Stimulated activated naive CD4-positive, alpha-beta T cell treated with Interleukin-2 at 50 U/mL for 16 hours (primary cell): ENCODE measurements around the gene SNRNP200.
A peak's percentile ranks its signal among the peaks of the same experiment; 100 is the strongest.
"Not testable (repeated sequence)": the region's sequence is repeated elsewhere in the genome, so short reads cannot be mapped to it uniquely, and the experiment has no call there.

Experiments used
- DNase-seq: peaks from one replicate; lab custom pipeline; 2025; lab: John Stamatoyannopoulos, UW

SNRNP200 gene

DNA sequence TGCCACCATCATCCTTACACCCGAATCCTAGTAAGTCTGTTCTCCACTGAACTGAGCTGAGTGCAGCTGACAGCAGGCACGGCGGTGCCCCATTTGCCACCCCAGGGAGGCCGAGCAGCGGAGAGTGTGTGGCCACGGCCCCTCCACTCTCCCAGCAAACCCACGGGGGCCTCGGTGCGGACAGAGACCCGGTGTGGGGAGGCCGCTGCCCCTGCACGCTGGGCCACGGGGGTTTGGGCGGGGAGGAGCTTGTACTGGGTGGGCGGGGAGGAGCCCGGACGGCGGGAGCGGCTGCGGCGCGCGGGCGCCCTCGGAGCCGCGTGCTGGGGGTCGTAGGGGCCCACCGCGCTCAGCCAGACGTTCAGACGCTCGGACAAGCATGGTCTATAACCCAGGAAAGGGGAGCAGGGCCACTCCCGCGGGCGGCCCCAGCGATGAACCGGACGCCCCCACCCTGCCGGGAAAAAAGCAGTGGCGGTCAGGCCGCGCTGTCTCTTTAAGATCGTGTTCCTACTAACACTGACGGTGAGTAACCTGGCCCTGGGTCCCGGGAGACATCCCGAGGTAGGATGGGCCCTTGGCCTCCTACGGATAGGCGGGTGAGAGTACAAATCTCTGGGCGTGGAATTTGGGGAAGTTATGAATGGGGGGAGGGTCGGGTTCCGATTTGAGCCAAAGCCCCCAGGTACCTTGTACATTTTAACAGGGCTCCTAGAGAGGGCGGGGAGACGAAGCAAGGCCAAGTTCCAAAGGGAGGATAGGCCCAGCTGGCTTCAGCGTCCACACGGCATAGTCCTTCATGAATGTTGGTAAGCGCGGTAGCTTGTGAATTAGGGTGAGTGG lies 19.9 kb upstream of the SNRNP200 start, which contains the start of gene ITPRIPL1:
Gene ITPRIPL1 (plus strand): TSS at position 277 of the 843 bp plus-strand sequence. CDS start 523 bp downstream, at position 800.
- peak; percentile 43 for DNase-seq

DNA sequence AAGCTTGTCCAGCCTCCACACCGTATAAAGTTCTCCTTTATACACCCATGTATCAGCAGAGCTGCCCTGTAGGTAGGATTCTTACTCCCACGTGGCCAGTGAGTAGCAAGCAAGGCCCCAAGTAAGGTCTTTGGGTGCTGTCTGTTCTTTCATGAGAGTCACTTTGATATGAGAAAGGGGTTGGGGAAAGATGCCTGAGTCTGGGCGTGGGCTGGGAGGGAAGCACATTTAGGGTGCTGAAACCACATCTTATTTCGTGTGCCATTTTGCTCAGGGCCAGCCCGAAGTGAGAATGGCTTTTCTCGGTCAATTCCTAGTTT lies 19.3 kb upstream of the SNRNP200 start:
- peak; percentile 42 for DNase-seq

DNA sequence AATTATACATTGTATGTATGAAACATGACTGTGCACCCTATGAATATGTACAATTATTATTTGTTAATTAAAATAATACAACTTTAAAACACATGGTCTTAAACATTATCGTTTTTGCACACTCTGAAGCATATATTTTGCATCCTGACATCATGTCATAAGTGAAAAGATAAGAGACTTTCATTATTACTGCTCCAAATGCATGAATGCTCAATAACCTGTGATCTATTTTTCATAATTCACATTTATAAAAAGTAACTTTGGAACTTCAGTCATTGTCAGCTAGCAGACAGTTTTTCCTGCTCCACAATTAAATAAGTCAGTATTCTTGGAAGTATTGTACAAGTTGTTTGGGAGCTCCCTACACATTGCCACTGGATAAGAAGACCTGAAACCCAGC lies 18.5 kb upstream of the SNRNP200 start:
- no peak for DNase-seq

DNA sequence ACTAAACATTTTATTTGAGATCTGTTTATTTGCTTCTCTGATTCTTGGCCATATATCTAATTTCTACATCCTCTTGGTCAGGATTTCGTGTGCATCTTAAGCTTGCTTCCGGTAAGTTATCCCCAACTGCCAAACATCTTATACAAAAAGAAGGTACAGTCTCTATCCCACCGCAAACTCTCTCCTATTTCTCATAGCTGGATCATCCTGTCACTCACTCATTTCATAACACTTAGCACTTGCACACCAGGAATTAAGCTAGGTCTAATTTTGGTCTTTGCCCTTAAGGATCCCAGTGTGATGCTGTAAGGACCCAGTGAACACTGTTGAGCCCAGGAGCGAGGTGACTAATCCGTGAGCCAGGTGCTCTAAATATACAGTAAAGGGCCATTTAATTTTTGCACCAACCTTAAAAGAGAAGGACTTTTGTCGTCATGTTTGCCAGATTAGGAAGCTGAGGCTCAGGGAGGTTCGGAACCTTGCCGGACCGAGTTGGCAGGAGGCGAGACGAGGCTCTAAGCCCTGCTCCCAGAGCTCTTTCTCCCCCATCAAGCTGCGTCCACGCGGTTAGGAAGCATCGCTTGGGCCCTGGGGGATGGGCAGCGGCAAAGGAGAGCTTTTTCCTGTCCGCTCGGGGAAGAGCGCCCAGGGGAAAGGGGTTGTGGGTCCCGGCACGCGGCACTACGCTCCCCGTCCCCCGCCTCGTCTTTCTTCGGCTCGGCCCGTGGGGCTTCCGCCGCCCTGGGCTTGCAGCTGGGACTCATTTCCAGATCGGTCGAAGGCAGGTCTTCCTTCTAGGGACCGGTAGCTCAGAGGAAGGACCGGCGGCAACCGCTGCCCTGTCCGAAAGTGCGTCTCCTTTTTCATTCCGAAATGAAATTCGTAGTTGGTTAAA lies 15.6 kb upstream of the SNRNP200 start:
- DNase-seq = no peak

DNA sequence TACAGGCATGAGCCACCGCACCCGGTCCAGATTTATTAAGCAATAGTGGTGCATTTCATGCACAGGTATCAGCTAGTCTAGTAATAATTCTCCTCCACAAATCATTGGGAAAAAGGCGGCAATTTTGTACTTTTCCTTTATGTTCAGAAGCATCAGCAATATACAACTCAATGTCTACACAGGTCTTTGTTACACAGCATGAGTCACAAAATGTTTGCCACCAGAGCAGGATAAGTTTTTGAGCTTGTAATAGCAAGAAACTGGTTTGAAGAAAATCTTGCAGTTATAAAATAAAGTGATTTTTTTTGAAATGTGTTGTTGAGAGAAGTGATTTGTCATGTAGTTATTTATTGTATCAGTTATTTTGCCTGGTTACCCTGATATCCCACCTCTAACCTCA lies 15.0 kb upstream of the SNRNP200 start:
- DNase-seq = no peak

DNA sequence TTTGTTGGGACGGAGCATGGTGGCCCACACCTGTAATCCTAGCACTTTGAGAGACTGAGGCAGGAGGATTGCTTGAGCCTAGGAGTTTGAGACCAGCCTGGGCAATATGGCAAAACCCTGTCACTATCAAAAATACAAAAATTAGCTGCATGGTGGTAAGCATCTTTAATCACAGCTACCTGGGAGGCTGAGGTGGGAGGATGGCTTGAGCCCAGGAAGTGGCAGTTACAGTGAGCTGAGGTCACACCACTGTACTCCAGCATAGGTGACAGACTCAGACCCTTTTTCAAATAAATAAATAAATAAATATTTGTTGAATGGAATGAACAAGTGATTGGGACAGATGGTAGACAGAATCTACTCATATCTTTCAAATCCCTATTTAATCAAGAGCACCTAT lies 14.1 kb upstream of the SNRNP200 start:
- DNase-seq = no peak

DNA sequence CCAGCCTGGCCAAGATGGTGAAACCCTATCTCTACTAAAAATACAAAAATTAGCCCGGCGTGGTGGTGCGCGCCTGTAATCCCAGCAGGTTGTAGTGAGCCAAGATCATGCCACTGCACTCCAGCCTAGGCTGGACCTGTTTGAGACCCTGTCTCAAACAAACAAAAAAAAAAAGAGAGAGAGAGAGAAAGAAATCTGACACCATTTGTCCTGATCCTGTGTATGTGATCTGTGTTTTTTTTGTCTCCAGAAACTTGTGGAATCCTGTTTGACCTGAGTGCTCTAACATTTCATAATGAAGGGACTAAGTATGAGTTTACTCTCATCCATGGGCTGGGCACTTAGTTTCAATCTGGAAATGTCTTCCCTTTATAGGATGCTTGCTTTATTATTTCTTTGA lies 13.4 kb upstream of the SNRNP200 start:
- no peak for DNase-seq

DNA sequence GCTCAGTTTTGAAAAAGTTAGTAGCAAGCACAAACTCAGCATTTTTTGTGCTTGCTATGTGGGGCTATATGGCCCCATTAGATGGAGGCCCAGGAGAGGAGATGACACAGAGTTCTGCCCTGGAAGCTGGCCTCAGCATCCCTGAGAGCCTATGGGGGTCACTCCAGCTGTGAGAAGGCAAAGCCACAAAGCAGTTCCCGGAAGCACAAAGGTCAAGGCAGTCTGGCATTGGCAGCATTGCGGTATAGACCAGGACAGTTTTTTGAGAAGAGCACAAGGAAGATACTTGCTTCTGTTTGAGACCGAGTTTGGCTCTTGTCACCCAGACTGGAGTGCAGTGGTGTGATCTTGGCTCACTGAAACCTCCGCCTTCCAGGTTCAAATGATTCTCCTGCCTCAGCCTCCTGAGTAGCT lies 12.2 kb upstream of the SNRNP200 start:
- no peak for DNase-seq

DNA sequence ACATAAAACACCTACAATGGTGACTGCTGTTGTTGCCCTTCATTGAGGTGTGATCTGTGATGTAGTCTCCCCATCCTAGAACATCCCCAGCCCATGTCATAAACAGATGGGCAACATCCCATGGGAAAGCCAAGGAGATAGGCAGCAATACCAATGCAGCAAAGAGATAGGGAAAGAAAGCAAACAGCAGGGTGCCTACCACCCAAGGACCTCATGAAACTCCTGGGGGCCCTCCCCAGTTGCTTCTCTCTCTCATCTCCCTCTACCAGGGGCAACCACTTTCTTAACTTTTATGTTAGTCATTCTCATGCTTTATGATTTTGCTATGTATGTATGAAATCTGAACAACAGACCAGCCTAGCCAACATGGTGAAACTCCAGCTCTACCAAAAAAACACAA lies 11.7 kb upstream of the SNRNP200 start:
- DNase-seq = no peak

DNA sequence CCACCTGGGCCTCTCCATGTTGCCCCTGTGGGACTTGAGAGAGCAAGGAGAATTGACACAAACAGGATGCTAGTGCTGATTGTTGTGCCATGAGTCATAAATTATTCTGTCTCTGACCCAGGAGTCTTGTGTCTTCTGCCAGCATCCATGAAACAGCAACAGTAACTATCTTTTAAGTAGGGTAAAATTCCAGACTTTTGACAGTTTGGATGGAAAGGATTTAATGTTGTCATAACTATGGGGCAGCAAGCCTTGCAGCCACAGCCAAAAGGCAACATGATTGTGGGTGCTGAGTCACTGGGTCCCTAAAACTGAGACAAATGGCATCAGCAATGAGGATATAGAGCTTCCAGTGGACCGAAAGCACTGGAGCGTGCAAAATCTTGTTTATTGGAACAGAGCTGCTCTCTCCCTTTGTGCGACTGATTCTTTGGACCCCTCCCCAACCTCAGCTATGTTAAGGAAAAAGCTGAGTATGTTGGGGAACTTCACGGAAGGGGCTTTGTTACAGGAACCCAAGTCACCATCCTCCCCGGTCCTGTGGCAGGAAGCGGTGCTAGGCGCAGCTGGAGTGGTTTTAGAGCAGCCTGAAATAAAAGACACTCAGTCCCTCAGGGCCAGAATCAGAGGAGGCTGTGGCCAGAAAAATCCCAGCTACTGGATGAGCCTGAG lies 10.2 kb upstream of the SNRNP200 start:
- DNase-seq = peak; percentile 13

DNA sequence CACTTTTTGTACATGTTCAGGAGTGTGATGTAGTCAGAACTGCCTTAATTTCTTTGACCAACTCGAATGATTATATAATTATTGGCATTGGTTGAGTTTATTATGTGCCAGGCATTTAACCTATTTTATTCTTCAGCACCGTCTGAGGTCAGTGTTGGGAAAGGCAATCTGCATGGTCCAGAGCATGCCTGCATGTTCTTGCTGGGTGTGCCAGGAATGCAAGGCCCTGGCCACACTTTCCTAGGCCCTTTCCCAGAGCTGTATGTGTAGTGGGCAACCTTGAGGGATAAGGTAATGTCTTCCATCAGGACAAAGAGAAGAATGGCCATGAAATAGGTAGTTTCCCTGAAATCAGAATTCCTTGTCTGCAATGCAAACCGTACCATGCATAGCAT lies 9.7 kb upstream of the SNRNP200 start:
- no peak for DNase-seq

DNA sequence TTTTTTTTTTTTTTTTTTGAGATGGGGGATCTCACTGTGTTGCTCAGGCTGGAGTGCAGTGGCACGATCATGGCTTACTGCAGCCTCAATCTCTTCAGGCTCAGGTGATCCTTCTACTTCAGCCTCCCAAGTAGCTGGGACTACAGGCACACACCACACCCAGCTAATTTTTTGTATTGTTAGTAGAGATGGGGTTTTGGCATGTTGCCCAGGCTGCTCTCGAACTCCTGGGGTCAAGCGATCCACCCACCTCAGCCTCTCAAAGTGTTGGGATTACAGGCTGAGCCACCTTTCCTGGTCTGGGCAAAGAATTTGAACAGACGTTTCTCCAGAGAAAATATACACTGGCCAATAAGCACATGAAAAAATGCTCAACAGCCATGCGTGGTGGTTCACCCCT lies 2.9 kb upstream of the SNRNP200 start:
- DNase-seq = no peak

DNA sequence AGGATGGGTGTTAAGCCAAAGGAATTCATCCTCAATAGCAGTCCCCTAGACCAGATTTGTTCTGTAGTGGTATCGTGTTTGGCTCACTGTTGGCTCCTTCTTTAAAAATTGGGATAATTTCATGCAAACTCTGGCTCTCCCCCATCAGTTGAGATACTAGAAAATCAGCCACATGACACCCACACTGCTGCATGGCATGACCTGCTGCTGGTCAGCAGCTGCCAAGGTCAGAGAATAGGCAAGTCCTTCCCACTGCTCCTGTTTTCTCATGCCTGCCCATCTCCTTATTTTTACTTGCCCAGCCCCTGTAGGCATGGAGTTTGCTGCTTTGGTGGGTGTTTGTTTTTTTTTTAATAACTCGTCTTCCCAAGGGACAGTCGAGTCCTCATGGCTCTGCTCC lies 1.0 kb upstream of the SNRNP200 start:
- no peak for DNase-seq

DNA sequence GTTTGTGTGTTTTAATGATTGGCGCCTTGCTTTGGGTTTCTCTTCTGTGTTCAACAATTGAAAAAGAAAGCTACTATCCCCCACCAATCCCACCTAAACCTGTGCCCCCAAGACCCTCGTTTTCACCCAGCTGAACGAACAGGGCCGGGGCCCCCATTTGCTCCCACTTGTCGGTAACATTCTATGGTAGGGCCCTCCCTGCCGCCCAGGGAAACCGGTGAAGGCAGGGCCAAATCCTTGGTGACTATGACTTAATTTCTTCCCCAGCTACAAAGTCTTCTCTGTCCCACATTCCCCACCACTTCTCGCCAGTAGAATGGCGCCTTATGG lies 598 bp upstream of the SNRNP200 start:
- no peak for DNase-seq

DNA sequence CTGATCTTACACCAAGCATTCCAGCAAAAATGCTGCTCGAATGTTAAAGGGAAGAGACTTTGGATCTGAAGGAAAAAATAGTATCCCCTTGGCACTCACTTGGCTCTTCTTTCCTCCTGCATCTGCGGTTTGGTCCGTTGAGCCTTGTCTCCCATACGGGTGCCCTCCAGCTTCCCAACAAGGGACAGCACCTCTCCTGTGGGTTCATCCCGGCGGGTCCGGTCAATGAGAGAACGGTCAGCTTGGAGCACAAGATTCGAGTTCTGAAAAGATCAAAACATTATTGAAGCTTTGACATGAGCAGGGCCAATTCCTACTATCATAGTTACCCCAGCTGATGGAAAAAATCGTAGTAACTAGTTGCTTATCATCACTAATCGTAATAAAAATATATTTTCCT lies 740 bp downstream of the SNRNP200 start:
- no peak for DNase-seq

DNA sequence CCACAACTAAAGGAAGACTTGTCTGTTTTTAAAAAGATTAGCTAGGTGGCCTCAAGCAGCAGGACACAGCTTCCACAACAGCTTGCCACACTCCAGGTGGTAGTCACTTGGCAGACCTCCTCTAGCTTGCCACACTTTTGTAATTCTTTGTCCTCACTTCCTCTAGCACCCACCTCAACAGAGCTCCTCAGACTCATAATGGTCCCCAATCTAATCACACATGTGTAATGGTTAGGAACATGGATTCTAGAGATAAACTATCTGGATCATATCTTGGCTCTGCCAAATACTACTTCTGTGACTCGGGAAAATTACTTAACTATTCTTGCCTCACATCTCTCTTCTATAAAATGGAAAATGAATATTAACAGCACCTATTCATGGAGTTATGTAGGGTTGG lies 3.5 kb downstream of the SNRNP200 start:
- DNase-seq = no peak

DNA sequence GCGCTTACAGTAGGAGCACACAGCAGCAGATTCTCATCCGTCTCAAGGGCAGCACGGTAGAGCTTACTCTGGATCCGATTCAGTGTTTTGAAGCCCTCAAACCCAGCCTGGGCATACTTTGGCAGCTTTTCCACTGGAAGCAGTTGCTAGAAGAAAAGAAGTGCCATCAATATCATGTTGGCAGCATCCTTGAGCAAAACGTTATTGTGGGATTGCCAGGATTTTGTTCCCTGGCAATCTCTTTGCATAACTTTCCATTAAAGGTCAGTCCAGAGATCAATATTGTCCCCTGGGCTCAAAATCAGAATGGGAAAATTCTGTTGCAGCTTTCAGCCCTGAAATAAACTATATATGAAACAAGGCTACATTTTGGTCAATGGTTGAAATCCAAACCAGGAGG lies 8.4 kb downstream of the SNRNP200 start:
- no peak for DNase-seq

DNA sequence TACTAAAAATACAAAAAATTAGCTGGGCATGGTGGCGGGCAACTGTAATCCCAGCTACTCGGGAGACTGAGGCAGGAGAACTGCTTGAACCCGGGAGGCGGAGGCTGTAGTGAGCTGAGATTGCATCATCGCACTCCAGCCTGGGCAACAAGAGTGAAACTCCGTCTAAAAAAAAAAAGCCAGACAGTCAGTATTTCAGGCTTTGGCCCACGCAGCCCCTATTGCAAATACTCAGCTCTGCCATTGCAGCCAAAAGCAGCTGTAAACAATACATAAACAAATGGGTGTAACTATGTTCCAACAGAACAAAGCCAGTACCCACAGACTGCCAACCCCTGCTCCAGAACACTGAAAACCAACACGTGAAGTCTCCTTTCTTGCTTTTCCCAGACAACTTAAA lies 11.1 kb downstream of the SNRNP200 start:
- not testable (repeated sequence) for DNase-seq

DNA sequence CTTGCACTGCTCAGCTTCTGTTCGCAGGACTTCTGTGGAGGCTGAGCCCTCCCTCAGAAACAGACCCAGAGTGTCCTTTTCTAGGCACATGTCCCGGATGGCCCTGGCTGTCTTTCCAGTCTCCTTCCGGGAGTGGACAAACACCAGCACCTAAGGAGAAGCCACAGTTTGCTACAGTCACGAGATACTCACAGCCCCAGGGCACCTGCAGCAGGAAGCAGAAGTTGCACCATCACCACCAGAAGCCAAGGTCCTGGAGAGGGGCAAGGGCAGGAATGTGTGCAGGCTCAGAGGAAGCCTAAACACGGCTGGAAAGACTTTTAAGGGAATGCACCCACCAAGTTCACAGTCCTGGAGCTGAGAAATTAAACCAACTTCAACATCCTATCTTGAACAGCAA lies 13.6 kb downstream of the SNRNP200 start:
- no peak for DNase-seq

DNA sequence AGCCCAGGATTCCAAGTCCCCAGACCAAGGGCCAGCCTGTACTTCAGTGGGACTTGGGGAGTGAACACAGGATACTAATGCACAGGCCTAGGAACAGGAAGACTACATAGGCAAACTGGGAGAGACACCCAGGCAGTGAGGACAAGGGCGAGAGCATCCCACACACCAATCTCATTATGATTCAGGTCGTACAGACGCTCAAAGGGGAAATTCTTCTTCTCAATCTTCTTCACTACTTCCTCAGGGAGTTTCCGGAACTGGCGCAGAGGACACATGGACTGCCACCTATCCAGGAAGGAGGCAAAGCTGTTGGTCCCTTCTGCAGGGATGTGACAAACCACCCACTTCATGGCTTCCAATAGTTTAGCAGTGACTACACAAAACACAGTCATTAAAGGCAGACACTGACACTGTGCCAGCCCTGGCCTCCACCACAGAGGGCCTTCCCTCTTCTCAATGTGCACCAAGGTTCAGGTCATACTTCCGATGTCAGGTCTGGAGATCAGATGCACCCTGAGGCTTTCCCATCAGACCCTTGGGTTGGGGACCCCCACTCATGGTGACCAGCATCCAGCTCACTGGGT lies 18.0 kb downstream of the SNRNP200 start:
- no peak for DNase-seq

DNA sequence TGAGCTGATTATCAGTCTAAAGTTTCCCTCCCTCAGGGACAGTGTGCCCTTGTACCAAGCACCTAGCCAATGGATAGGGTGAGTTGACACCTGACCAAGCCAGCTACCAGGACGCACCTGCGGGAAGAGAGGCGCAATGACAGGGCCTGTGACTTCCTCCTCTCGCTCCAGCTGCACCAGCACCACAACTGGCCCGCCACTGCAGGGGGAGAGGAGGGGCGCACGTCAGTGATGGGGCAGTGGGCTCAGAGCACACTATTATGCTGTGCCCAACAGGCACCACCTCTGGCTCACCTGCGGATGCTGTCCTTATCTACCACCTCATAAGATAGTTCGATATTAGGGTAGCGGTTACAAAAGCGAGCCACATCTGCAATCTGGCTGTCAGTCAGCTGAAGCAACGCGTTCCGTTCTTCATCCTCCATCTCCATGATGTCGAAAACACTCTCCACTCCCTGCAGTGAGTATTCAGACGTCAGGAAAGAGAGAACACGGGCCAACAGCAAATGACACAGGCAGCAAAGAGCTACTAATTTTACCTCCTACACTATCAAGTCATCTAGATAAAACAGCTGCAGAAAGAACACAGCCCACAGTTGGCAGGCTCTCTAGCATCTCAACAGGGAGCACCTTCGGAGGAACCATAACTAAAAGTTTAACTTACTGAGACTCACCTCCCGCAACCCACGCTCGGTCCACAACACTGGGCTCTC lies 28.4 kb downstream of the SNRNP200 start:
- DNase-seq = no peak
